Cardiac fibroblast (primary cell): Measurements from ENCODE around the gene FAM210A.

Experiments used
- DNase-seq, 2 donors: peaks; one replicate each; pipeline versions ENCODE4 v3.0.0 to v3.0.0-alpha.2; 2010; ENCODE audit warnings: low read depth in 2 of 2
- H3K4me3 ChIP-seq, 2 donors: replicated peaks in 1 of 2; 1 replicate in 1 of 2; 2 replicates in 1 of 2; pipeline ENCODE4 v1.5.1; 2011; ENCODE audit warnings: low read depth in 2 of 2, low read length in 2 of 2, mild to moderate bottlenecking in 2 of 2, moderate library complexity in 1 of 2
- TF ChIP-seq, protein P1 (sequence below): IDR thresholded peaks from one replicate; pipeline ENCODE4 v1.5.1; 2011; ENCODE audit warnings: low read depth, mild to moderate bottlenecking, low read length, inconsistent platforms

Gene FAM210A

GRCh38 chr18:13641551-13642439, 84.6 kb downstream of the FAM210A start:
- peak in 1 of 2 donors; percentile 22 for DNase-seq
- H3K4me3 ChIP-seq: peak overlapping the region; percentile 28 to 30
- TF ChIP-seq, protein P1, sequence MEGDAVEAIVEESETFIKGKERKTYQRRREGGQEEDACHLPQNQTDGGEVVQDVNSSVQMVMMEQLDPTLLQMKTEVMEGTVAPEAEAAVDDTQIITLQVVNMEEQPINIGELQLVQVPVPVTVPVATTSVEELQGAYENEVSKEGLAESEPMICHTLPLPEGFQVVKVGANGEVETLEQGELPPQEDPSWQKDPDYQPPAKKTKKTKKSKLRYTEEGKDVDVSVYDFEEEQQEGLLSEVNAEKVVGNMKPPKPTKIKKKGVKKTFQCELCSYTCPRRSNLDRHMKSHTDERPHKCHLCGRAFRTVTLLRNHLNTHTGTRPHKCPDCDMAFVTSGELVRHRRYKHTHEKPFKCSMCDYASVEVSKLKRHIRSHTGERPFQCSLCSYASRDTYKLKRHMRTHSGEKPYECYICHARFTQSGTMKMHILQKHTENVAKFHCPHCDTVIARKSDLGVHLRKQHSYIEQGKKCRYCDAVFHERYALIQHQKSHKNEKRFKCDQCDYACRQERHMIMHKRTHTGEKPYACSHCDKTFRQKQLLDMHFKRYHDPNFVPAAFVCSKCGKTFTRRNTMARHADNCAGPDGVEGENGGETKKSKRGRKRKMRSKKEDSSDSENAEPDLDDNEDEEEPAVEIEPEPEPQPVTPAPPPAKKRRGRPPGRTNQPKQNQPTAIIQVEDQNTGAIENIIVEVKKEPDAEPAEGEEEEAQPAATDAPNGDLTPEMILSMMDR: no peak

- no peak overlapping the region for H3K4me3 ChIP-seq
- no peak for DNase-seq
- TF ChIP-seq, protein P1: no peak
These were observed 86.0 kb downstream of the FAM210A start for GRCh38 chr18:13640266-13640860.

DNA sequence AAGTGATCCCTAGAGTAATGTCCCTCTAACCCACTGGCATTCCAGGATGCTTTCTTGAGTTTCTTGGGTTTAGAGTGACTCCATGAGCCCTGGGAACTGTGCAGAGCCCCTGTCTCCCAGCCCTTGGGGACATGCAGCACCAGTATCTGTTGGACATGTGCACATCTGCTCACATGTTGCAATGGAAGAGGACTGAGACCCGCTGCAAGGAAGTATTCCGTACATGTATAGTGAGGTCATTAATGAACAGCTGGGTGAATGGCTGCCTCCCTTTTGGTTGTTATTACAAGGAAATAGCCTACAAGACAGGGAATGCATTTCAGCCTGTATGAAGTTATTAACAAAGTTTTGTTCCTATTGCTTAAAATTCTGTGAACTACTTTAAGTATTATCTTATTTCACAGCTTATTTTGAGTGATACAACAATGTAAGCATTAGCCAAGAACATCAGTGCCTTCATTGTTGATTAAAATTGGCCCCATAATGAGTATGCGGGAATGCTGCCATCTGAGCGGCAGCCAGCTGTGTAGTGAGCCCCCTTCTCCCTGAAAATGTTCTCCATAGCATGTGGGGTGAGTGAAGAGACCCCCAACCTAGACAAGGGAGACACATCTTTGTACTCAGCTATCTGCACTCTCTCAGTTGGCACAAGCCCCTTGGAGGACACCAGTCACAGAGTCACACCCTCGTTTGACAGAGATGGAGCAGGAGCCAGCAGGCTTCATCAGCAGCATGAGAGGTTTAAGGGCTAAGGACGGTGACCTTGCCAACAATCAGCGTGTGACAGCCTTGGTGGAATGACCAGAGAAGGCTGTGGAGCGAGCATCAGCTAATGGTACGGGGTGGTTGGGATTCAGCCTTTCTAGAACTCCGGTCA, 87.4 kb downstream of the FAM210A start:
- TF ChIP-seq, protein P1: no peak
- no peak overlapping the region for H3K4me3 ChIP-seq
- no peak for DNase-seq

DNA sequence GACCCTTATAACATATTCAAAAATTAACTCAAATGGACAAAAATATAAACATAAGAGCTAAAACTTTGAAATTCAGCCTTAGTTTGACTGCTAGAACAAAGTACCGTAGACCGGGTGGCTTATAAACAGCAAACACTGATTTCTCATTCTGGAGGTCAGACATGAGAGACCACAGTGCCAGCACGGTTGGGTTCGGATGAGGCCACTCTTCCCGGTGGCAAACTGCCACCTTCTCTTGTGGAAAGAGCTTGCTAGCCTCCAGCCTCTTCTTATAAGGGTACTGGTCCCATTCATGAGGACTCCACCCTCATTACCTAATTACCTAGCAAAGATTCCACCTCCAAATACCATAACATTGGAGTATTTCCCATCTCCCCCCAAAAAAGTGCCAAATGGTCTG, 91.3 kb downstream of the FAM210A start:
- no peak overlapping the region for H3K4me3 ChIP-seq
- TF ChIP-seq, protein P1: no peak
- DNase-seq: no peak

DNA sequence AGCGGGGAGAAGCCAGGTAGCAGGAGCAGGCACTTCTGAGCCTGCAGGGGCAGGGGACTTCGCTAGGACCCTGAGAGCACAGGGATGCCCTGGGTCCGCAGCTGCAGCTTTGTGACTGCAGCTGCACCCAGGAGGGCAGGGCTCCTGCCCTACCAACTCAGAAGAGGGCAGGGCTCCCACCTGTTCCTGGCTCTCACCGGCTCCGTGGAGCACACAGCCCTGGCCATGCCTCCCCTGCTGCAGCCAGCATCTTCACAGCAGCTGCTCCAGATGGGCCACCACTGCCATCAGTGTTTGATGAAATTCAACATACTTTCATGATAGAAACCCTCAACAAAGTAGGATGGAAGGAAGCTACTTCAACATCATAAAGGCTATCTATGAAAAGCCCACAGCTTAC, 92.7 kb downstream of the FAM210A start:
- H3K4me3 ChIP-seq: no peak overlapping the region
- TF ChIP-seq, protein P1: no peak
- DNase-seq: no peak

DNA sequence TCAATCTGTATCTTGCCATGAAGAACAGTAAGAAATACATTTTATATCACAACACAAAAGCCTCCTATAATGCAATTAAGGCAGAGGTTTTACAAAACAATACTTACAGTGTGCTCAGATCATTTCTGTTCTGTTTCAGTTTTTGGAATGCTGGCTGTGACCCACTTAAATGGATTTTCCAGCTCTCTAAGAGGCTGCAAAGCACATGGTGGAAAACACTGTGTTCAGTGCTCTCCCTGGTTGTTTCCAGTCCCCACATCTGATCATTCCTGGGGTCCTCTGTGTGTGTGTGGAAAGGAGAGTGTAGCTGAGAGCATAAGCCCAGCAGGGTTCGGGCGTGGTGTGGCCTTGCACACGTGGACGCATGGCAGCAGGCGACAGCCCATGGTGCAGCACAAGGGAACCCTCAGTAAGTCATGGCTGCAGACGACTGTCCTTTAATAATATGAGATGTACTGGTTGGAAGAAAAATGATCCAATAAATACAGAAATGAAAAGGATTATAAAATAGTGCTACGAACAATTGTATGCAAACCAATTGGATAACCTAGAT, 95.6 kb downstream of the FAM210A start:
- TF ChIP-seq, protein P1: no peak
- DNase-seq: no peak
- no peak overlapping the region for H3K4me3 ChIP-seq
